K562 (cell line): ENCODE results near the gene INTS6. TPM values are rescaled to one million over a fixed set of nuclear protein-coding genes. Genes with fewer than 3 reads are reported as not detected.
A peak's percentile ranks its signal among the peaks of the same experiment; 100 is the strongest.

Experiments used
- EP400 ChIP-seq: fragments of 450-650 bp; IDR thresholded peaks from 2 replicates; pipeline ENCODE4 v1.6.1; 2017; ENCODE audit warnings: antibody characterized with exemption, mild to moderate bottlenecking, moderate library complexity
- HNRNPL ChIP-seq: fragments of 200-400 bp; formaldehyde crosslinking; IDR thresholded peaks from 2 replicates; pipeline ENCODE4 v1.6.1; 2017; ENCODE audit warnings: low read depth, mild to moderate bottlenecking, low read length
- JUND ChIP-seq, 2 experiments: IDR thresholded peaks; 2 replicates in 1 of 2; 3 replicates in 1 of 2; pipeline ENCODE4 v1.6.1; 2011; ENCODE audit warnings: borderline replicate concordance in 2 of 2, low read depth in 2 of 2, low read length in 2 of 2, improper control_type of control experiment in 1 of 2, missing biosample characterization in 1 of 2, missing genetic modification characterization in 1 of 2, missing genetic modification reagents in 1 of 2
- MAZ ChIP-seq, 2 experiments: fragments of 450-650 bp in 1 of 2; sonication (generic) in 1 of 2; formaldehyde crosslinking; IDR thresholded peaks in 1 of 2; conservative IDR thresholded peaks in 1 of 2; 2 replicates each; pipeline versions ENCODE4 v1.4.0 to v1.5.0; 2020; ENCODE audit warnings: mild to moderate bottlenecking in 1 of 2, missing genetic modification reagents in 1 of 2
- MNT ChIP-seq, 2 experiments: fragments of 450-650 bp; conservative IDR thresholded peaks; 2 replicates each; pipeline ENCODE4 v1.6.1; 2017; ENCODE audit warnings: mild to moderate bottlenecking in 2 of 2, moderate library complexity in 2 of 2
- NEUROD1 ChIP-seq: fragments of 150-350 bp; IDR thresholded peaks from 2 replicates; pipeline ENCODE4 v1.6.1; 2014; ENCODE audit warnings: borderline replicate concordance, low read length, low read depth; ENCODE audit not compliant: partially characterized antibody
- NR0B1 ChIP-seq: fragments of 450-650 bp; IDR thresholded peaks from one replicate; pipeline ENCODE4 v1.6.1; 2018; ENCODE audit warnings: mild to moderate bottlenecking, moderate library complexity; ENCODE audit not compliant: partially characterized antibody
- NRF1 ChIP-seq, 2 experiments: fragments of 450-650 bp; IDR thresholded peaks in 1 of 2; conservative IDR thresholded peaks in 1 of 2; 2 replicates each; pipeline ENCODE4 v1.6.1; 2014; ENCODE audit warnings: mild to moderate bottlenecking in 2 of 2
- OTX1 ChIP-seq: fragments of 450-650 bp; formaldehyde crosslinking; IDR thresholded peaks from 2 replicates; pipeline ENCODE4 v1.4.0; 2022; ENCODE audit warnings: mild to moderate bottlenecking
- PML ChIP-seq: IDR thresholded peaks from 2 replicates; pipeline ENCODE4 v1.6.1; 2012; ENCODE audit warnings: low read length, inconsistent platforms
- POLR2H ChIP-seq: IDR thresholded peaks from 2 replicates; pipeline ENCODE4 v1.6.1; 2016; ENCODE audit warnings: missing genetic modification characterization, low read depth, mild to moderate bottlenecking, control low read depth, missing compliant biosample characterization, moderate library complexity
- SRSF1 ChIP-seq: fragments of 200-400 bp; formaldehyde crosslinking; IDR thresholded peaks from 2 replicates; pipeline ENCODE4 v1.6.1; 2017; ENCODE audit warnings: mild to moderate bottlenecking, low read depth, low read length, moderate library complexity
- TAF1 ChIP-seq: IDR thresholded peaks from 2 replicates; pipeline ENCODE4 v1.6.1; 2011; ENCODE audit warnings: mild to moderate bottlenecking, low read length, moderate library complexity; ENCODE audit not compliant: insufficient read depth, control insufficient read depth, severe bottlenecking; ENCODE audit errors: extremely low read depth
- TGIF2 ChIP-seq: sonication (generic); formaldehyde crosslinking; IDR thresholded peaks from 2 replicates; pipeline ENCODE4 v1.8.1; 2022; ENCODE audit warnings: mild to moderate bottlenecking, missing genetic modification reagents, moderate library complexity
- TRIM24 ChIP-seq, 2 experiments: fragments of 450-650 bp; IDR thresholded peaks; 2 replicates each; pipeline ENCODE4 v1.6.1; 2016
- XRCC5 ChIP-seq: fragments of 200-400 bp; formaldehyde crosslinking; IDR thresholded peaks from 2 replicates; pipeline ENCODE4 v1.6.1; 2017; ENCODE audit warnings: low read depth, mild to moderate bottlenecking, low read length
- ZNF436 ChIP-seq: fragments of 250-450, 450-650 bp; sonication (Bioruptor Pico); formaldehyde crosslinking; IDR thresholded peaks from 2 replicates; pipeline ENCODE4 v1.7.0; 2020; ENCODE audit warnings: mild to moderate bottlenecking
- ZNF511 ChIP-seq: sonication (generic); formaldehyde crosslinking; IDR thresholded peaks from 2 replicates; pipeline ENCODE4 v1.8.0; 2022; ENCODE audit warnings: mild to moderate bottlenecking, missing genetic modification reagents
- ZNF584 ChIP-seq: fragments of 200-800 bp; sonication (Bioruptor generic); IDR thresholded peaks from 2 replicates; pipeline ENCODE4 v1.6.1; 2016; ENCODE audit warnings: low read depth, mild to moderate bottlenecking, missing genetic modification characterization, missing compliant biosample characterization
- polyA plus RNA-seq, 8 experiments: library from polyadenylated mRNA; depleted of rRNA in 4 of 8; stranded (reverse) in 5 of 8; unstranded in 3 of 8; fragments of >200 nt; fragmentation: Nextera tagmentation in 2 of 8; fragmentation: Illumina TruSeq in 1 of 8; extraction: Ambion mirVana in 2 of 8; extraction: Trizol in 1 of 8; gene quantifications; 2 replicates each; pipeline versions ENCODE4 v1.2.1 to v1.2.3, GENCODE V29; 2011 to 2014; ENCODE audit warnings: inconsistent platforms in 1 of 8, missing spikeins in 1 of 8
- total RNA-seq, 7 experiments: library from RNA; depleted of rRNA in 6 of 7; stranded (reverse); fragments of >200 nt in 6 of 7; fragmentation: Illumina TruSeq in 2 of 7; extraction: Trizol in 2 of 7; gene quantifications; 2 replicates each; pipeline versions ENCODE4 v1.2.1 to v1.2.3, GENCODE V29; 2011 to 2021; ENCODE audit warnings: low replicate concordance in 1 of 7

Gene INTS6
- total and polyA plus RNA-seq, 9 of the 15 experiments (the other 6 are each of a cell fraction or from before 2014, with no cell fraction given) = 3.7 to 29.8 (median 16.1) TPM

GRCh38 chr13:51452361-51453206 lies at the start of gene INTS6 (continued):
- TF ChIP-seq TGIF2 (CRISPR knock-in tag) (peak; percentile 43; the same call in 1 of the 2 replicates), JUND (IDR thresholded peaks at IDR 0.05; ENCODE audit: borderline replicate concordance, low read depth, low read length) (0 out of 2 replicates have a peak, but pooled peaks have one; percentile 18), JUND (tag; IDR thresholded peaks at IDR 0.05; ENCODE audit: borderline replicate concordance, low read depth, low read length) (no peak), ZNF511 (CRISPR knock-in tag) (peak; percentile 43; the same call in 1 of the 2 replicates), HNRNPL (no peak), ZNF436 (CRISPR knock-in tag) (peak; percentile 69; the same call in 1 of the 2 replicates), PML (peak; percentile 91), NR0B1 (no peak), SRSF1 (0 out of 2 replicates have a peak, but pooled peaks have one; percentile 26), NRF1 (conservative IDR thresholded peaks at IDR 0.05 in 1 of 2, IDR thresholded peaks at IDR 0.05 in 1 of 2) (peak; percentile 90 to 91; a peak in 3 of 4 replicates), TRIM24 (IDR thresholded peaks at IDR 0.05) (peak in 1 of 2 experiments; percentile 20; a peak in 1 of 4 replicates), TAF1 (peak; percentile 98), ZNF584 (CRISPR knock-in tag) (no peak), MNT (conservative IDR thresholded peaks at IDR 0.05) (peak; percentile 44 to 50; a peak in 2 of 4 replicates), EP400 (peak; percentile 27; the same call in 1 of the 2 replicates), OTX1 (CRISPR knock-in tag) (peak; percentile 84), POLR2H (peak; percentile 98), XRCC5 (peak; percentile 76), NEUROD1 (peak; percentile 28), MAZ (CRISPR knock-in tag; conservative IDR thresholded peaks at IDR 0.05 in 1 of 2, IDR thresholded peaks at IDR 0.05 in 1 of 2) (peak in 1 of 2 experiments; percentile 55; a peak in 3 of 4 replicates)
